Mesothelial cell of epicardium (in vitro differentiated cells): ENCODE measurements around the gene KCNE3. TPM values are rescaled to one million over a fixed set of nuclear protein-coding genes. Genes with fewer than 3 reads are reported as not detected.

Experiments
- DNase-seq, 2 experiments: peaks; one replicate each; pipeline ENCODE4 v3.0.0; 2021; ENCODE audit warnings: low spot score in 2 of 2; ENCODE audit not compliant: unreplicated experiment in 2 of 2
- H3K27ac Mint-ChIP-seq: 2 replicates; pipeline ENCODE4 v1.8.0; 2021; ENCODE audit warnings: mixed read lengths
- H3K27me3 Mint-ChIP-seq: 2 replicates; pipeline ENCODE4 v1.8.0; 2021; ENCODE audit warnings: low read depth, mixed read lengths
- H3K36me3 Mint-ChIP-seq: 2 replicates; pipeline ENCODE4 v1.8.0; 2021; ENCODE audit warnings: mixed read lengths
- H3K4me1 Mint-ChIP-seq: 2 replicates; pipeline ENCODE4 v1.8.0; 2021; ENCODE audit warnings: mixed read lengths
- H3K4me3 Mint-ChIP-seq: 2 replicates; pipeline ENCODE4 v1.8.0; 2021; ENCODE audit warnings: mild to moderate bottlenecking, moderate library complexity, mixed read lengths
- H3K9me3 Mint-ChIP-seq: 2 replicates; pipeline ENCODE4 v1.8.0; 2021; ENCODE audit warnings: mixed read lengths
- total RNA-seq: library from RNA; stranded (reverse); gene quantifications from 3 replicates; pipeline ENCODE4 v1.2.1, GENCODE V29; 2021
- TF ChIP-seq, protein P1 (sequence below): fragments of 200-600 bp; sonication (generic); IDR thresholded peaks from one replicate; pipeline ENCODE4 v1.5.0; 2021; ENCODE audit warnings: antibody characterized with exemption; ENCODE audit not compliant: unreplicated experiment

KCNE3 gene
- total RNA-seq, 1 donor from 2014 or later = 5.1 TPM

DNA sequence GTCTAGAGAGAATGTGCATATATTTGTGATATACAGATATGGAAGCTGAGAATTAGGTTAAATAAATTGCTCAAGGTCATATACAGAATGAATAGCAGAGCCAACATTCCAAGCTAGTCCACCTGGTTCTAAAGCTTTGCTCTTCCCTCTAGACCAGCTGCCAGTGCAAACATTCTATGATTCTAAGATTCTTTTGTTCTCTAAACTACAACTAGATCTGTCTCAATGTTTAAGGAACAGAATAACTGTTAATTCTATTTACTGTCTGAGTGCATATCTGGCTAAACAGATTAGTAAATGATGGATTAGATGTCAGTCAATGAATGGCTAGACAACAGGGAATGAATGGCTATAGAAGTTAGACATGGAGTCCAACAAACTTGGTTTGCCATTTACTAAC lies 19.6 kb downstream of the KCNE3 start:
- no peak overlapping the region for H3K27ac Mint-ChIP-seq
- H3K4me3 Mint-ChIP-seq = no peak overlapping the region
- no peak for DNase-seq
- TF ChIP-seq, protein P1, sequence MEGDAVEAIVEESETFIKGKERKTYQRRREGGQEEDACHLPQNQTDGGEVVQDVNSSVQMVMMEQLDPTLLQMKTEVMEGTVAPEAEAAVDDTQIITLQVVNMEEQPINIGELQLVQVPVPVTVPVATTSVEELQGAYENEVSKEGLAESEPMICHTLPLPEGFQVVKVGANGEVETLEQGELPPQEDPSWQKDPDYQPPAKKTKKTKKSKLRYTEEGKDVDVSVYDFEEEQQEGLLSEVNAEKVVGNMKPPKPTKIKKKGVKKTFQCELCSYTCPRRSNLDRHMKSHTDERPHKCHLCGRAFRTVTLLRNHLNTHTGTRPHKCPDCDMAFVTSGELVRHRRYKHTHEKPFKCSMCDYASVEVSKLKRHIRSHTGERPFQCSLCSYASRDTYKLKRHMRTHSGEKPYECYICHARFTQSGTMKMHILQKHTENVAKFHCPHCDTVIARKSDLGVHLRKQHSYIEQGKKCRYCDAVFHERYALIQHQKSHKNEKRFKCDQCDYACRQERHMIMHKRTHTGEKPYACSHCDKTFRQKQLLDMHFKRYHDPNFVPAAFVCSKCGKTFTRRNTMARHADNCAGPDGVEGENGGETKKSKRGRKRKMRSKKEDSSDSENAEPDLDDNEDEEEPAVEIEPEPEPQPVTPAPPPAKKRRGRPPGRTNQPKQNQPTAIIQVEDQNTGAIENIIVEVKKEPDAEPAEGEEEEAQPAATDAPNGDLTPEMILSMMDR = no peak
- peaks cover 64% of the 10 kb centered on the region for H3K4me1 Mint-ChIP-seq
- H3K9me3 Mint-ChIP-seq = no peaks in the 10 kb centered on the region
- H3K27me3 Mint-ChIP-seq = peaks cover 4% of the 10 kb centered on the region
- H3K36me3 Mint-ChIP-seq = no peaks in the 10 kb centered on the region

GRCh38 chr11:74446532-74446938 lies 20.8 kb downstream of the KCNE3 start:
- no peak overlapping the region for H3K4me3 Mint-ChIP-seq
- peak overlapping the region; percentile 43 for H3K27ac Mint-ChIP-seq
- no peaks in the 10 kb centered on the region for H3K36me3 Mint-ChIP-seq
- no peaks in the 10 kb centered on the region for H3K9me3 Mint-ChIP-seq
- H3K4me1 Mint-ChIP-seq = peaks cover 69% of the 10 kb centered on the region
- no peak for DNase-seq
- TF ChIP-seq, protein P1 = no peak
- peaks cover 2% of the 10 kb centered on the region for H3K27me3 Mint-ChIP-seq

DNA sequence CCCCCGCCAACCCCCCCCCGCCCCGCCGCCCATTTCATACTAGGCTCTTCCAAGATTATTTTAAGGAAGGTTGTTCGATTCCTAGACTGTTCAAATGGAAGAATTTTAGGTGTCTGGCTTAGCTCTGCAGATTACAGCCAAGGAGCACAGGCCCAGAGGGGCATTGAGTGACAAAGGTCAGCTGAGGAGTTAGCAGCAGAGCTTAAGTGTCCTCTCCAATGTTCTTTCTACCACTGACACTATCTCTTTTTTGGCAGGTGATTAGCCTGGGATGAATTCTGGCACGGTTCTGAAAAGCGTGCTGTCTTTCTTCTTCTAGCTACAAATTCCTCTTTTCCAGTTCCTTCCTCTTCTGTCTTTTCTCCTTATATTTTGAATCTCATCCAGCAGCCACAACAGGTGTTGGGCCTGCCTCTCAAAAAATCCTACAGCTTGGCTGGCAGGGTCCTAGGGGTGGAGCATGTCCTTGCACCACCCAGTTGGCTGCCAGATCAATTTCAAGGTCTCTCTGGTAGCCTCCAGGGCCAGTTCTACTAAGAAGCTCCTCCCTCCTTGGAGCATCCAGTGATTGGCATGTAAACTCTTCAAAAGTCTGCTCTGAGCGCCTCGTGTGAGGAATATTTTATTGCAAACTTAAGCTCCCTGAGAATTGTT lies 23.0 kb downstream of the KCNE3 start:
- peaks cover 60% of the 10 kb centered on the region for H3K4me1 Mint-ChIP-seq
- no peaks in the 10 kb centered on the region for H3K27me3 Mint-ChIP-seq
- TF ChIP-seq, protein P1 = no peak
- H3K36me3 Mint-ChIP-seq = no peaks in the 10 kb centered on the region
- no peak overlapping the region for H3K4me3 Mint-ChIP-seq
- peak overlapping the region; percentile 88 for H3K27ac Mint-ChIP-seq
- DNase-seq = no peak
- peaks cover 4% of the 10 kb centered on the region for H3K9me3 Mint-ChIP-seq

DNA sequence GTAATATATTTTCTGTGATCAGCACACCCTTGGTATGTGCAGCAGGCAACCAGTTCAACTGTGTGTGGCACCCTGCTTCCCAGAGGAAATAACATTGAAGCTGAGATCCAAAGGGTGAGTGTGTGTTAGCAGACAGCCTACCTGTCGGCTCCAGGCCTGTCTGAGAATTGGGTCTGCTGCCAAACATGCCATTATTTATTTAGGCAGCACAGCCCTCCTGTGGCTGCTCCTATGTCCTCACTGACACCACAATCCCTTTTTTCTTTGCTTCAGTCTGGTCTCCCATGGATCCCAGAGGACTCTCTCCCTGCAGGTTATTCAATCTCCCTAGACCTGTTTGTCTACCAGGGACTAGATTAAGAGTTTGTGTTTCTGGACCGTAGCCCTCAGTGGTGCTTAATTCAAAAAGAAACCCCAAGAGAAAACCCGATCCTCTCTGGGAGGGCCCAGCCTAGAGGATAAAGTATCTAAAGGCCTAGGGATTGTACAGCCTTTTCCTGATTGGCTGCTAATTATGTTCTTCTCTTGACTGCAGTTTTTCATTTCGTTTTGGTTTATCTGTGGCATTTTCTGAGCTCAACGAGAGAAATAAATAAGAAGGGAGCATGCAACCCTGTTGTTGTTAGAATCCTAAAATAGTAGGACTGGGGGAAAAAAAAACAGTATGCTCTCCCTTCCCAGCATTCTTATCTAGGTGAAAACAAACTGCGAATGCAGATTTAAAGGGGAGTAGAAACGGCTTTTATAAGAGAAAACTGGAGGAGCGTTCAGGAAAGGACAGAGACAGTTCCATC lies 24.1 kb downstream of the KCNE3 start:
- peaks cover 4% of the 10 kb centered on the region for H3K9me3 Mint-ChIP-seq
- DNase-seq = no peak
- no peaks in the 10 kb centered on the region for H3K27me3 Mint-ChIP-seq
- TF ChIP-seq, protein P1 = no peak
- H3K27ac Mint-ChIP-seq = peak overlapping the region; percentile 41
- no peaks in the 10 kb centered on the region for H3K36me3 Mint-ChIP-seq
- peaks cover 56% of the 10 kb centered on the region for H3K4me1 Mint-ChIP-seq
- no peak overlapping the region for H3K4me3 Mint-ChIP-seq

GRCh38 chr11:74442636-74443035 lies 24.7 kb downstream of the KCNE3 start:
- Mint-ChIP-seq H3K36me3 (no peaks in the 10 kb centered on the region), H3K27me3 (no peaks in the 10 kb centered on the region)

More at GRCh38 chr11:74442636-74443035, 24.7 kb downstream of the KCNE3 start:
- no peak overlapping the region for H3K4me3 Mint-ChIP-seq
- DNase-seq = no peak
- peaks cover 52% of the 10 kb centered on the region for H3K4me1 Mint-ChIP-seq
- H3K9me3 Mint-ChIP-seq = peaks cover 4% of the 10 kb centered on the region
- H3K27ac Mint-ChIP-seq = peak overlapping the region; percentile 41
- TF ChIP-seq, protein P1 = no peak
